NCI-H1092 treated with DMSO at 0.1 percent for 48 hours (cell line): ENCODE results near the gene IPCEF1.

Experiments used
- DNase-seq: peaks from one replicate; lab custom pipeline; 2025; lab: John Stamatoyannopoulos, UW

IPCEF1 gene

DNA sequence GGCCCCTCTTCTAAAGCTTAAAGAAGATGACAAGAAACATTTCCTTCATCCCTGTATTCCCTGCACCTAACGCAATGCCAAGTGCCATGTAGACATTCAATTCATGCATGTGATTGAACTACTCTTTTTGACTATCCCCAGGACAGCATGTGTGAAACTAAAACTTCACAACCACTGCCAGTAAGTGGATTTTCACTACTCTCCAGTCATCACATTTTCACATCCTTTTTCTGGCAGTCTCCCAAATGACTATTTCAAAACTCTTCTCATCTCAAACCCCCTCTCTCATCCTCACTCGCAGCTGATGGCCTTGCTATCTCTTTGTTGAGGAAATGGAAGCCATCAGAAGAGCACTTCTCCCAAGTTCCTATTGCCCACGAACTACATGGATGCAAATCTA is 194.9 kb downstream of the IPCEF1 start:
- DNase-seq, result no peak

DNA sequence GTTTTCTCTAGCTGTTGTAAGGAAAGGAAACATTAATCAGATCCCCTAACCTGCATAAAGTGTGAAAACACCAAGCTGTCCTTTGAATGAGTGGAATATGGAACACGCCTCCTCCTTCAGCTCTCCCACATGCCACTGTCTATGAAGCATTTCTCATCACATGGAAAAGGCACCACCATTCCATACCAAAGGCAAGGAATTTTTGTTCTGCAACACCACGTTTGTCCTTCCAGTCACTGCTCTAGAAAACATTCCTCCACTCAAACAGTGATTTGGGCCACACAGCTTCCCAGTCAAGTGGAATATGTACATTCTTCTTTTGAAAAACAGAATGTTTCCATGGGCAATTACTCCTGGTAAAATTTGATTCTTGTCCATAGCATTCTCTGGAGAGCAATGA is 197.5 kb downstream of the IPCEF1 start:
- DNase-seq, result no peak

DNA sequence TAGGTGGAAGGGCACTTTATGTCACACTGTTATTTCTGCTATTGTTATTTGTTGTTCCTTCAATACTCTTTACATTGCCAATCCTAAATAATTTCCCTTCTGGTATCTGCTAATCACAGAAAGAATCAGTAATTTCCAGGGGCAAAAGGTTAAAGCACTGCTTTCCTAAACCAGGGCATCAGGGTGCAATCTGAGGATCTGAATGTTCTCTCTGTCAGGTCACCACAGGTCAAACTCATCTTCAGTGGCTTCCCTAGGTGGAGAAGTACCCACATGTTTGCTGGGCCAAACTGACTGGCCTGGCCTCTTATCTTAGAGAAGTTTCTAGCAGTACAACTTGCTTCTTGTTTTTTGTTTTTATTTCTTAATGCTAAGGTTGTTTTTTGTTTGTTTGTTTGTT is 198.9 kb downstream of the IPCEF1 start:
- no peak for DNase-seq

DNA sequence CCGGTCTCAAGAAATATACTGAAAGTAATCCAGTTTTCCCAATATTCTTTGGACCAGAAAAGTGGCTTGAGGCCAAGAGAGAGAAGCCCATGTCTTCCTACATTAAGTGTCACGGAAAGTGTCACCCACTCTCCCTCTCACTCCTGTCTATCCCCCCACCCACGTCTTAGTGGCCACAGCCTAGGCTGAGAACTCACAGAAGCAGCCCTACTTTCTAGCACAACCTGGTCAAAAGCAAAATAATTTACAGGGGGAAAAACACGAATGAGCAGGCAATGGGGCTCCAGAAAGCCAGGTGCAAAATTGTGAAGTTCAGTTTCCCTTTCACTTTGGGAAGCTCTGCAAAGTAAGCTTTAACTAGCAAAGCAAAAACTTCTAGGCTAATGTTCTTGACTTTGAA is 199.5 kb downstream of the IPCEF1 start:
- DNase-seq, result no peak

DNA sequence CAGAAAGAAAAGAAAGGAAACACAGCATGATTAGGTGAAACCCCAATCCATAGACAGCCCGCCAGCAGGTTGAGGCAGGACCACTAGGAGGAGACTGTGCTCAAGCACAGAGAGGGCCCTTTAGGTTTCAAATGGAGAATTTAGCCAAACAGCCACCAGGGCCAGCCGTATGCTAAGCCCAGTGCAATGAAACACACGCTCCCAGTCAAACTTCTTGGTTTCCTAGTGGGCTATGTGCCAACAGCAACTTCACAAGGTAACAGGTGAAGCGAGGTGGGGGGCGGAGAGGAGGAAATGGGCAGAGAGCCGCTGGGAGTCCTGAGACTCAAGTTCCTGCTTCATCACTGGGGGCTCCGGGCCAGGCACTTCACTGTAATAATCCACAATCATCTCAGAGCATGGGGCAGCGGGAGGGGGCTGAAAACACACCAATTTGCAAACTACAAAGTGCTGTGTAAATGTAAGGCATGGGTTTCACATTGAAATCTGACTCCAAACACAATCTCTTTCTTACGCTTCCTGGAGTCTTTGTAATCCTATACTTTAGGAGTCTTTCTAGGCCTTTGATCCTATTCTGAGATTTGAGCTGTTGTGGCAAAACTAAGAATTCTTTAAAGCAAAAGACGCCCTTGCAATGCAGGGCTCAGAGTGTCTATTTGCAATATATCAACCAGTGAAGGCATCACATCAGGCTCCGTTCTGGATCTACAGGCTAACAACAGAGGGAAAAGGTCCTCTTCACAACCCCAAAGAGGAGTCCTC is 200.3 kb downstream of the IPCEF1 start:
- peak; percentile 36 for DNase-seq

DNA sequence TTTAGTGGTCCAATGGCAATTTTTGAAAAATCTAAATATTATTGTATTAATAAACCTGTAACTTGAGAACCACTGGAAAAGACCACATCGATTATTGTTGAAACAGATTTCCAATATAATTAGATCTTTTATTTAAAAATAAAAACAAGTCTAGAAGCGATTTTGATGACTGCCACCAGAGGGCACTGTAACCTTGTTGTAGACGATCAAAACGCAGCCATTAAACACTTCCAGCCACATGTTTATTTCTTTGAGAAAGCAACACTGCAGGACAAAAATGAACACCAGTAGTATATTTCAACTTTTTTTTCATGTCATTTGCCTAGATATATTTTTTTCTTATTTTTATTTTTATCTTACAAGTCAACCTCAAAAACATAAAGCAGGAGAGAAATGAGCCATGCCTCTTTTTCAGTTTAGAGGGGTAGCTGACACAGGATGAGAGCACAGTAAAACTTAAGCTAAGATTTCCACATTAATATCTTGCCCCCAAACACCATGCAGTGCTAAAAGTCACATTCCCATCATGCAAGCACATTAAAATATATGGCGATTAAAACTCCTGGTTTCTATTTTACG is 202.1 kb downstream of the IPCEF1 start:
- peak; percentile 75 for DNase-seq

DNA sequence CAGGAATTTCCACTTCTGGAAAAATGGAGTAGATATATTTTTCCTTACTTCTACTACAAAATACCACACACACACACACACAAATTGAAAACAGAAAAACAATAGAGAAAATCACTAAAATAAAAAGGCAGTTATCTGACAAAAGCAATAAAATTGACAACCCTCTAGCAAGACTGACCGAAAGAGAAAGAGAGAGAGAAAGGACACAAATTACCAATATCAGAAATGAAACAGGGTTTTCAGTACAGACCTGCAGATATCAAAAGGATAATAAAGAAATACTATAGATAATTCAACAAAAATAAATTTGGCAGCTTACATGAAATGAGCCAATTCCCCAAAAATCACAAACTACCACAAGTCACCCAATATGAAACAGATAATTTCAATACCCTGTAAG is 212.8 kb downstream of the IPCEF1 start:
- no peak for DNase-seq

DNA sequence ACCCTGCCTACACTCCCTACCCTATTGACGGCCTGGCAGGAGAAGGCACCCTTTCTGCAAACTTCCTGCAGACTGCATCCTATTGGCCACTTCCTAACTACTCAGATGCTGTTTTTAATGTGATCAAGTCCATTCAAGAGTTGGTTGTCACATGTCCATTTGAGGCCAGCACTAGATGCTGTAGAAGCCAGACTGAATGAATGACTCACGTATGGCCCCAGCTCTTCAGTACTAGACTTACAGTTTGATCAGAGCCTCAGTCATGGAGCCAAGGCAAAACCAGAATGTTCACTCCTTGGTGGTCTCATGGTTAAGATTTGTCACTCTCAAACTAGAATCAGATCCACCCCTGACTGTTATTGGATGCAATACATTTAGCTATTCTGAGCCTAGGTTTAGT is 215.9 kb downstream of the IPCEF1 start:
- no peak for DNase-seq

DNA sequence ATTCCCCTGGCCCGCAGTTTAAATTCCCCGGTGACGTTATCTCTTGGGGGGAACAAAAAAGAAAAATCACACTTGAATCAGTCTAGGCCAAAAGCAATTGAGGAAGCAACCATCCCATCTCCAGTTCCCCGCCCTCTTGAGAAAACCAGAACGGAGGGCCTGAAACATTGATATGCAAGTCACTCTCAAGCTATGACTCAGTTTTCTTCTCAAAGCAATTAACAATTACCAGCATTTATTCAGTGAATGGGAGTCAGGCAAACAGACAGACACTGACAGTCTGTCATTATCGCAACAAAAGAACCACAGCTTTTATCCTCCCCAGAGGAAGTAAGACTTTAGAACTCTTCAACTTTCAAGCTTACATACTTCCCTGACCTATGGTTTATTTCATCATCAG is 216.7 kb downstream of the IPCEF1 start:
- no peak for DNase-seq

DNA sequence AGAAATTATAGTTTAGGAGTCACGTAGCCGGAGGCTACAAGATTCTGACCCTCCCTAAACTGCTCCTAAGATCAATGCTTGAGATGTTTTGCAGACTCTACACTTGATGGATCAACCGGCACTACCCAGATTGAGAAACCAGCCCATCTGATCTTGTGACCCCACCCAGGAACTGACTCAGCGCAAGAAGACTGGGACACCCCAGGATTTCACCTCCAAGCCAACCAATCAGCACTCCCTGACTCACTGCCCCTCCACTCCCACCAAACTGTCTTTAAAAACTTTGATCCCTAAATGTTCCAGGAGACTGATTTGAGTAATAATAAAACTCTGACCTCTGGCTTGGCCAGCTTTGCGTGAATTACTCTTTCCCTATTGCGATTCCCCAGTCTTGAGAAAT is 217.8 kb downstream of the IPCEF1 start:
- no peak for DNase-seq

DNA sequence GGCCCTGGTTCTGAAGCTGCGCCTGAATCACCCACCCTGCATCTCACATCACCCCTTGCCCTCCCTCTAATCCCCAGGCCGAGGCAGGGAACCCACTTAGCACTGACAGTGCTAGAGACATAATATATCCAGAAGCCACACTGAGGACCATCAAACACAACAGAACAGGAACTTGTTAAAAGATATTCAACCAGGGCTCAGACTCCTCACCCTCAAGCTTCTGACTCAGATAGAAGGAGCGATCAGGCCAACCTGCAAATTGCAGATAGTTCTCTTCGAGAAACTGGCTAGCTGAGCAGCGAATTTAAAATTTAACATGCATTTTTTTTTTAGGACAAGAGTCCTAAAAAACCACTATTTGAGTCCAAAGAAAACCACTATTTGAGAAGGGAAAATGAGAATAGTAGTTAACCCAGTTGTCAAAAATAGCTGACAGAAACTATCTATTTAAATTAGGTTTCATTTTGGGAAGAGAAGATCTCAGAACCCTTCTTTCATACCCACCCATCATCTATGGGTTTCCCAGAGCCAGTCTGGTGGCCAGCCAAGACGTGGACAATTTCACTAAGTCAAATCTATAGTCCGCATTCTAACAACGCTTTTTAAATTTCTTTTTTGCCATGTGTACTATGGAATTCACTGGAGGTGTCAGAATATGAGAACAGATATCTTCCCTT is 222.0 kb downstream of the IPCEF1 start:
- no peak for DNase-seq

DNA sequence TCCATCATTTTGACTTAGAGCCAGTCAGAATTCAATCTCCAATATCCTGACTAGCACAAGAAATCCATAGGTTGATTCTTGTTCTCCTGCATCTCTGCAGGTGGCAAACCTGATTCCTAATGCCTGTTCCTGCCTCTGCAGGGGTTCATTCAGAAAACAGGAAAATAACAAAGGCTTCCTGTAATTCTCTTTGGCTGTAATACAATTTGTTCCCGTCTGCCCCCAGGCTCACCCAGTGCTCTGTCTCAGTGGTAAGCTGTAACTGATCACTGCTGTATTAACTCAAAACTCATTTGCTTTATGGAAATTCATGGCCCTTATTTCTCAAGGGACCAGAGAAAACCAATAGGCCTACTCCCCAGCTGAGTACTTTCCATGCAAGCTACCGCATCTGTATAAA is 228.9 kb downstream of the IPCEF1 start:
- no peak for DNase-seq

DNA sequence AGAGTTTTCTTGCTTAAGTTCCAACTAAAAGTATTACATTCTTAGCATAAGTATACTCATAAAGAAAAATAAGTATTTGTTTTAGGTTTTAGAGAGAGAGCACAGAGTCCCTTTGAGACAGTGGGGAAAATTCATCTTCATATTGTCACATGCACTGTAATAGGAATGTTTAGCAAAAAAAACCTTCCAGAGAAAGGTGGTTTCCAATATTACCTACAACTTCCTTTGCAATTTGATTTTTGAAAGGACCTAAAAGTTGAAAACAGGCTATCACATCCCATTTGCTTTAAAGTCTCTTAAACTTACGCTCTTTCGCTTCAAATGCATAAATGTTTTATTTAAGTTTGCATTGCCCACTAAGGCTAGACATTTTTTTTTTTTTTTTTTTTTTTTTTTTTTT is 231.2 kb downstream of the IPCEF1 start:
- DNase-seq, result no peak

DNA sequence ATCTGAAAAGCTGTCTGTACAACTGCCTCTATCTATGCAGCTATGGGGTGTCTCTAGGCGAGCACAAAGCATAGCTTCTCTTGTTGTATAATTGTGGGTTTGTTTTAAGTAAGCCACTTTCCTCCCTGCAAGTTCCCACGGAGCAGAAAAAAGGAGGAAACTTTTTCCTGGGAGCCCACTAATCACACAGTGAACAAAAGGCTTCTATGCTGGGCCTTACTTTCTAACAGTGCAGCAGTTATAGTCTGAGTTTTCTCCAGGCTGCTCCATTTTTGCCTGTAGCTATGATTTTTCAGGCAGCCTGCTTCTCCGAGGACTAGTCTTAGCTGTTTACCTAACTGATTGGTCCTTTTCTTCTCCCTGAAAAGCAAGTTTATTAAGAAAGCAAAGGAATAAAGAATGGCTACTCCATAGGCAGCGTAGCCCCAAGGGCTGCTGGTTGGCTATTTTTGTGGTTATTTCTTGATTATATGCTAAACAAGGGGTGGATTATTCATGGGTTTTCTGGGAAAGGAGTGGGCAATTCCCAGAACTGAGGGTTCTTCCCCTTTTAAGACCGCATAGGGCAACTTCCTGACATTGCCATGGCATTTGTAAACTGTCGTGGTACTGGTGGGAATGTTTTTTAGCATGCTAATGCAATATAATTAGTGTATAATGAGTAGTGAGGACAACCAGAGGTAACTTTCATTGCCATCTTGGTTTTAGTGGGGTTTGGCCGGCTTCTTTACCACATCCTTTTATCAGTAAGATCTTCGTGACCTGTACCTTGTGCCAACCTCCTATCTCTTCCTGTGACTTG is 233.2 kb downstream of the IPCEF1 start:
- DNase-seq, result no peak

DNA sequence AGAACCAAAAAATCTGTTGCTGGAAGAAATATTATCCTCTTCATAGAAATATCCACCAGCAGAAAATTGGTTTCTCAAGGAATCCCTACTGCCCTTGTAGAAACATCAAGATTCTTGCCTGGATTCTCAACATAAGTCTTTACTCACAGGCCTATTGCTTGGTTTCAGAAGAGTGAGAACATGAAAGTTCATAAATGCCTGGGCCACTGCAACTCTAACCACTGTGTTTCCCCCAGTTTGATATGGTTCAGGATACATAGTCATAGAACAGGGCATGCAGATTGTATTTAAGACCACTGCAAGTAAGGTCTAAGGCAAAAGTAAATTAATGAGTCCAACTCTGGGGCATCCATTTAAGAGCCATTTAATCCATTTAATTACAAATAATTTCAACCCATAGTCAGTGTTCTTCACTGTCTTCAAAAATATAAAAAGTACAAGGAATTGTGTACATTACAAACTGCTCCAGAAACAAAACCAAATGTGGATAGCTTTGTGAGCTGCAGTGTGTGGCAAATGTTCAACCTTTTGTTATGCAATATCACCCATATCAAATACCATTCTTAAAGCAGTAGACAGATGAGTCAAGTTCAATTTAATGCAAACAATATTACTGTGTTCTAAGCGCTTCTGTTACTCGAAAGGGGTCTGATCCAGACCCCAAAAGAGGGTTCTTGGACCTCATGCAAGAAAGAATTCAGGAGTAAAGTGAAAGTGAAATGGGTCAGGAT is 234.2 kb downstream of the IPCEF1 start:
- DNase-seq, result no peak

DNA sequence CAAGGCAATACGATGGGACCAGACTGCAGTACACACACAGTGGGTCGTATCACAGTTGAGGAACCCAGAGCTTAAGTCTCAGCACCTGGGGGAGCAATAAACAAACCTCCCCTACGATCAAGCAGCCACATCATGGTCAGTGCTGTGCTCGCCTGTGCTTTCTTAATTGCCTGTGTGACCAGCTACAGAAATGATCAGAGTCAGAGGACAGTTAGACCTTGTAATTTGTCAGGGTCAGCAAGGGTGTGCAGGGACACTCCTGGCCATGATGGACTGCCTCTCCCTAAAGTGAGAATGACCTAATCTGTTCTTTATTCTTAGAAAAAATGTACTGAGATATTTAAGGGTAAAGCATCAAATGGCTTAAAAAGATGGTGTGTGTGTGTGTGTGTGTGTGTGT is 239.1 kb downstream of the IPCEF1 start:
- DNase-seq, result no peak

DNA sequence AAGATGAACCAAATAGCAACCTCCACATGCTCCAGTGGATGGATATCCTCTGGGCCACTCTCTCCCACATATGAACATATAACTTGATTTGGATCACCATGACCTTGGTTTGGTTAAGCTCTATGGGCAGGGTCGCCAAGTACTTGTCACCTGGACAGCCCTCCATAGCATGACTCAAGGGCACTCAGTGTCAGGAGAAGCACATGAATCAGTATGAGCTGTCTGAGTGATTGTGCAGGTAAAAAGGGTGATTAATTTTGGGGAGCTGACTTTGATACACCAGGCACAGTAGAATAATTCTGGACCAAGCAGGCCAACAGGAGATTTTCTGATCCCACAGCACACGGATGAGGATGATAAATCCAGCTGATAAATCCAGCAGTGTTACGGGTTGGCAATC is 243.2 kb downstream of the IPCEF1 start:
- no peak for DNase-seq

DNA sequence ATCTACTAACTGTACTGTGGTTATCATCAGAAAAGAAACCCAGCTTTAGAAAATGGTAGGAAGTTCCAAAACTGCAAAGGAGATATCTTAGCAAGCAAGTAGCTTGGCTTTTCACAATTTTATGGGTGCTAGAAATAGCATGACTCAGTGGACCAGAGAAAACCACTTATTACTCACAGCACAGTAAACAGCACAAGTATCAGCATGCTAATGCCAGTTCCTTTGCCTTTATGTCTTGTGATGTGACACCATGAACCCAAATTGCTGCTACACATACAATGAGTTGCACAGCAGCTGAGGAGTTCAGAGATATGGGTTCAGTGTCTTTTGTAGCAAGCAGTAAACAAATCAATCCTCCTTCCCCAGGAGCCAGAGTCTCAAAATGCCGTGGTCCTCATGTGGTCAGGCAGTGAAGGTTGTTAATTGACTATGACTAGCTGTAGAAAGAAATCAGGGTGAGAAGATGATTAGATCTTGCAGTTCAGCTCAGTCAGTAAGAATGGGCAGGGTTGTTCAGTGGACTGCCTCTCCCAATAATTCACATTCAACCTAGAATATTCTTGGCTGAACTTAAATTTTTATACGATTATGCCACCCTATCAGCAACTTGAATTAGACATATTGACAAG is 244.3 kb downstream of the IPCEF1 start:
- DNase-seq, result no peak

DNA sequence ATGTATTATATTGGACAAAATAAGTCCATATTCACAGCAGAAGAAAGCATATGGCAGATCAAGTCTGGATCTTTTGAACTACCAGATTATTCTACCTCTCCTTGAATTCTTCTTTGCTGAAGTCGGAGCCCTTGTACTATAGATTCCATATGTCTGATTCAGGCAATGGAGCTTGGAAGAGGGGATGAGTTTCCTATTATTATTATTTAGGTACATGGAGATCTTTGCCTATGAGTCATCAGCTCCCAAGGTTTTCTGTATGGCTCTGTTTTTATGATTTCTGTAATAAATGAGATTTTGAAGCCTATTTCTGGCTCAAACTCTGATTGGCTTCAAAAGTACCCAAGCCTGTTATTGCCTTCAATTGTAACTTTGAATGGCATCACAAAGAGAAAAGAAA is 245.6 kb downstream of the IPCEF1 start:
- no peak for DNase-seq

DNA sequence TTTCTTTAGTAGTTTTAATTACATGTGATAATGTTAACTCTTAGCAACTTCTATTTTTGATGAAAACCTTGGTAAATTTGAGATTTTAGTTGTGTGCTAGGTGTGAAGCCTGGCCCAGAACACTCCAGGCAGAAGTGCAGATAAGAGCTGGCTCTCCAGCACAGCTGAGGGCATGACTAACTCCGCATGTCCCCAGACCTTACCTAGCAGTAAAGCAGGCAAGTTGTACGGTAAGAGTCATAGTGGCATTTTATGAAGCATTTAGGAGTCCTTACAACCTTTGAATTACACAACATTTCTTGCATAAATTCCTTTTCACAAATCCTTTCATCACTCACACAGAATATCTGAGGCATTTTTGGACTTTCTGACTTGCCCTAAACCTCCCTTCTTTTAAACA is 250.4 kb downstream of the IPCEF1 start:
- DNase-seq, result no peak
